Measurements from ENCODE around the gene L3MBTL1. TPM values are rescaled to one million over a fixed set of nuclear protein-coding genes. Genes with fewer than 3 reads are reported as not detected.
A peak's percentile ranks its signal among the peaks of the same experiment; 100 is the strongest.
"Not testable (repeated sequence)": the region's sequence is repeated elsewhere in the genome, so short reads cannot be mapped to it uniquely, and the experiment has no call there.

L3MBTL1 gene
- total RNA-seq, 1 donor from 2014 or later = 13.8 TPM

GRCh38 chr20:43572891-43573290 lies 65.4 kb downstream of the L3MBTL1 start:
- H3K27ac Mint-ChIP-seq = no peak overlapping the region

GRCh38 chr20:43576108-43576507 lies 68.6 kb downstream of the L3MBTL1 start:
- DNase-seq (ENCODE audit: low spot score) = no peak
- H3K9me3 Mint-ChIP-seq = no peaks in the 10 kb centered on the region
- no peaks in the 10 kb centered on the region for H3K4me1 Mint-ChIP-seq (ENCODE audit: low read depth)
- no peaks in the 10 kb centered on the region for H3K36me3 Mint-ChIP-seq (ENCODE audit: low read depth)
- intact Hi-C loops (cut with micrococcal nuclease) = no loop called here
- H3K27ac Mint-ChIP-seq = no peak overlapping the region
- H3K27me3 Mint-ChIP-seq (ENCODE audit: low read depth) = no peaks in the 10 kb centered on the region
- no peak overlapping the region for H3K4me3 Mint-ChIP-seq (ENCODE audit: low read depth)

More at GRCh38 chr20:43572891-43573290, 65.4 kb downstream of the L3MBTL1 start:
- no peak for DNase-seq (ENCODE audit: low spot score)
- intact Hi-C loops (cut with micrococcal nuclease) = no loop called here
- no peak overlapping the region for H3K4me3 Mint-ChIP-seq (ENCODE audit: low read depth)
- H3K4me1 Mint-ChIP-seq (ENCODE audit: low read depth) = no peaks in the 10 kb centered on the region
- H3K27me3 Mint-ChIP-seq (ENCODE audit: low read depth) = no peaks in the 10 kb centered on the region
- no peaks in the 10 kb centered on the region for H3K36me3 Mint-ChIP-seq (ENCODE audit: low read depth)
- no peaks in the 10 kb centered on the region for H3K9me3 Mint-ChIP-seq

- DNase-seq (ENCODE audit: low spot score) = no peak
- Mint-ChIP-seq H3K4me3 (ENCODE audit: low read depth) (no peak overlapping the region), H3K4me1 (ENCODE audit: low read depth) (no peaks in the 10 kb centered on the region), H3K9me3 (no peaks in the 10 kb centered on the region), H3K27ac (no peak overlapping the region), H3K36me3 (ENCODE audit: low read depth) (no peaks in the 10 kb centered on the region), H3K27me3 (ENCODE audit: low read depth) (peaks cover 4% of the 10 kb centered on the region)
- intact Hi-C loops (cut with micrococcal nuclease) = no loop called here
Measured at GRCh38 chr20:43579861-43580793, 72.6 kb downstream of the L3MBTL1 start.

- Mint-ChIP-seq H3K9me3 (no peaks in the 10 kb centered on the region), H3K4me1 (ENCODE audit: low read depth) (no peaks in the 10 kb centered on the region), H3K27me3 (ENCODE audit: low read depth) (peaks cover 6% of the 10 kb centered on the region), H3K36me3 (ENCODE audit: low read depth) (no peaks in the 10 kb centered on the region), H3K4me3 (ENCODE audit: low read depth) (no peak overlapping the region), H3K27ac (no peak overlapping the region)
- intact Hi-C loops (cut with micrococcal nuclease) = no loop called here
- DNase-seq (ENCODE audit: low spot score) = no peak
Measured at GRCh38 chr20:43583133-43583864, 75.8 kb downstream of the L3MBTL1 start.

GRCh38 chr20:43583982-43584432 lies 76.5 kb downstream of the L3MBTL1 start:
- H3K9me3 Mint-ChIP-seq = no peaks in the 10 kb centered on the region
- H3K27me3 Mint-ChIP-seq (ENCODE audit: low read depth) = peaks cover 6% of the 10 kb centered on the region
- intact Hi-C loops (cut with micrococcal nuclease) = no loop called here
- no peak for DNase-seq (ENCODE audit: low spot score)
- H3K4me3 Mint-ChIP-seq (ENCODE audit: low read depth) = no peak overlapping the region
- H3K27ac Mint-ChIP-seq = no peak overlapping the region
- H3K36me3 Mint-ChIP-seq (ENCODE audit: low read depth) = no peaks in the 10 kb centered on the region
- H3K4me1 Mint-ChIP-seq (ENCODE audit: low read depth) = no peaks in the 10 kb centered on the region

- no peaks in the 10 kb centered on the region for H3K36me3 Mint-ChIP-seq (ENCODE audit: low read depth)
- peaks cover 6% of the 10 kb centered on the region for H3K27me3 Mint-ChIP-seq (ENCODE audit: low read depth)
- no peak for DNase-seq (ENCODE audit: low spot score)
- H3K27ac Mint-ChIP-seq = no peak overlapping the region
- intact Hi-C loops (cut with micrococcal nuclease) = no loop called here
- no peaks in the 10 kb centered on the region for H3K9me3 Mint-ChIP-seq
- no peak overlapping the region for H3K4me3 Mint-ChIP-seq (ENCODE audit: low read depth)
- H3K4me1 Mint-ChIP-seq (ENCODE audit: low read depth) = no peaks in the 10 kb centered on the region
Measured at GRCh38 chr20:43584448-43585136, 77.1 kb downstream of the L3MBTL1 start.

- DNase-seq (ENCODE audit: low spot score) = no peak
- Mint-ChIP-seq H3K4me3 (ENCODE audit: low read depth) (no peak overlapping the region), H3K36me3 (ENCODE audit: low read depth) (no peaks in the 10 kb centered on the region), H3K27me3 (ENCODE audit: low read depth) (peaks cover 6% of the 10 kb centered on the region), H3K9me3 (no peaks in the 10 kb centered on the region), H3K4me1 (ENCODE audit: low read depth) (peaks cover 12% of the 10 kb centered on the region), H3K27ac (no peak overlapping the region)
- intact Hi-C loops (cut with micrococcal nuclease) = no loop called here
Measured at GRCh38 chr20:43586641-43587040, 79.1 kb downstream of the L3MBTL1 start.

- DNase-seq (ENCODE audit: low spot score); H3K27me3 Mint-ChIP-seq (ENCODE audit: low read depth); H3K36me3 Mint-ChIP-seq (ENCODE audit: low read depth); intact Hi-C loops (cut with micrococcal nuclease); H3K4me3 Mint-ChIP-seq (ENCODE audit: low read depth); H3K9me3 Mint-ChIP-seq; H3K27ac Mint-ChIP-seq: not testable (repeated sequence)
- H3K4me1 Mint-ChIP-seq (ENCODE audit: low read depth) = peaks cover 12% of the 10 kb centered on the region
Measured at GRCh38 chr20:43588526-43588925, 81.0 kb downstream of the L3MBTL1 start.

- no peaks in the 10 kb centered on the region for H3K9me3 Mint-ChIP-seq
- H3K4me1 Mint-ChIP-seq (ENCODE audit: low read depth) = peaks cover 12% of the 10 kb centered on the region
- H3K27me3 Mint-ChIP-seq (ENCODE audit: low read depth) = peaks cover 2% of the 10 kb centered on the region
- peak overlapping the region; percentile 93 for H3K27ac Mint-ChIP-seq
- intact Hi-C loops (cut with micrococcal nuclease) = loop anchor here (1.0 to 5.0 kb wide), 3 partner anchors 75 to 722 kb away; partner anchors contain the start of genes FITM2 and SRSF6
- H3K4me3 Mint-ChIP-seq (ENCODE audit: low read depth) = peak overlapping the region; percentile 87
- no peak for DNase-seq (ENCODE audit: low spot score)
- peaks cover 9% of the 10 kb centered on the region for H3K36me3 Mint-ChIP-seq (ENCODE audit: low read depth)
Measured at GRCh38 chr20:43590036-43590391, 82.5 kb downstream of the L3MBTL1 start.

- Mint-ChIP-seq H3K36me3 (ENCODE audit: low read depth) (peaks cover 9% of the 10 kb centered on the region), H3K4me1 (ENCODE audit: low read depth) (peaks cover 12% of the 10 kb centered on the region), H3K27ac (peak within 1 kb of the TSS; percentile 93), H3K9me3 (no peaks in the 10 kb centered on the region), H3K27me3 (ENCODE audit: low read depth) (peaks cover under 1% of the 10 kb centered on the region), H3K4me3 (ENCODE audit: low read depth) (peak within 1 kb of the TSS; percentile 87)
- peak; percentile 85 for DNase-seq (ENCODE audit: low spot score)
- intact Hi-C loops (cut with micrococcal nuclease) = loop anchor here (1.0 to 5.0 kb wide), 3 partner anchors 76 to 722 kb away; partner anchors contain the start of genes FITM2 and SRSF6
Measured at GRCh38 chr20:43590392-43591303, 83.2 kb downstream of the L3MBTL1 start, which contains the start of gene IFT52. IFT52 (plus strand) TSS chr20:43590937; CDS start chr20:43594699, 3,762 bp downstream.

All from activated T-helper 2 cell treated with anti-CD3 and anti-CD28 coated beads, Interferon-gamma antibody, Interleukin-2, Interleukin-4, amounts not matched to agents 10 μg/mL and 5 μg/mL and 100 μg/mL, durations not matched to agents 14 hours and 24 hours and 36 hours (primary cell).